ENCODE measurements around the gene TRIM17.
A peak's percentile ranks its signal among the peaks of the same experiment; 100 is the strongest.

Gene TRIM17

DNA sequence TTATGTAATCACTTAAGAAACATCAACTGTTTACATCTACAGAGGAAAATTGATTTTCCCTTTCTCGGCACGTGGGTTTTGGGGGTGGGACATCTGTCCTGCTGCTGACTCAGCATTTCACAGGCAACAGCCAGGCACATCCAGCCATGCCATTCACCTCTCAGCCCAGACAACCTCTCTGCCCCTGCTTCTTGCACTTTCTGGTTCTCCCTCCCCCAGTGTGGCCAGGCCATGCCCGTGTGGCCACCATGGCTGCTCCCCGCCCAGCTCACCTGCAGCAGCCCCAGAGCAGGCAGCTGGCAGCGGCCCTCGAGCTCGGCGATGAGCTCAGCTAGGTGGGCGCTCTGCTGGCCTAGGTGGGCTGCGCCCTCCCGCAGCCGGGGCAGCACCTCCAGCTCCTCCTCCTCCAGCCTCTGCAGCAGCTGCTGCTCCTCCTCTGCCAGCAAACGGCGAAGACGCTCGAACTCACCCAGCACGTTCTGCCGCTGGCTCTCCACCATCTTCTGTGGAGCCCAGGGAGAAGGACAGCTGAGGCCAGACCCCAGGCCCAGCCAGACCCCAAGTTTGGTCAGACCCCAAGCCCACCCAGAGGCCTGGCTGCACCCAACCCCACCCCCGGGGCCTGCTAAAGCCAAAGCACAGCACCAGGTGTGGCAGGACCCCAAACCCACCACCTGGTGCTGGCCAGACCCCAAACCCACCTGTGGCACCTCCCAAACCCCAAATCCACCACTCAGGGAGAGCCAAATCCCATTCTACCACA is 15.8 kb downstream of the TRIM17 start:
- no peak for DNase-seq

DNA sequence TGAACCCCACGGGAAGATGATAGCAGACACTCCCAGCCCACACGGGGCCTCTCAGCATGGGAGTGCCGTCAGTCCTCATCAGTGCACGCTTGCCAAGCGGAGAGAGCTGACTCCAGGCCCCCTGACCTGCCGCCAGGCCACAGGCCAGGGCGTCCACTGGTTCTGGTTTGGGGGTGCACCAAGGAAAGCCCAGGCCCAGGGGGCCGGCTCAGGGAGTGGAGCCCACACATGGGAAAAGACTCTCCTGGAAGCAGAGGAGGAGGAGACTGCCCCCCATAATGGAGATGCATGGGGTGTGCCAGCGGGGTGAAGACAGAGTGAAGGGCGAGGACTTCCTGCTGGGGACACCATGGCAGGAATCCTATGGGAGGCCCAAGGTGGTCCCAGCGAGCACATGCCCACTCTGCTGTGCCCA is 16.4 kb downstream of the TRIM17 start:
- no peak for DNase-seq

DNA sequence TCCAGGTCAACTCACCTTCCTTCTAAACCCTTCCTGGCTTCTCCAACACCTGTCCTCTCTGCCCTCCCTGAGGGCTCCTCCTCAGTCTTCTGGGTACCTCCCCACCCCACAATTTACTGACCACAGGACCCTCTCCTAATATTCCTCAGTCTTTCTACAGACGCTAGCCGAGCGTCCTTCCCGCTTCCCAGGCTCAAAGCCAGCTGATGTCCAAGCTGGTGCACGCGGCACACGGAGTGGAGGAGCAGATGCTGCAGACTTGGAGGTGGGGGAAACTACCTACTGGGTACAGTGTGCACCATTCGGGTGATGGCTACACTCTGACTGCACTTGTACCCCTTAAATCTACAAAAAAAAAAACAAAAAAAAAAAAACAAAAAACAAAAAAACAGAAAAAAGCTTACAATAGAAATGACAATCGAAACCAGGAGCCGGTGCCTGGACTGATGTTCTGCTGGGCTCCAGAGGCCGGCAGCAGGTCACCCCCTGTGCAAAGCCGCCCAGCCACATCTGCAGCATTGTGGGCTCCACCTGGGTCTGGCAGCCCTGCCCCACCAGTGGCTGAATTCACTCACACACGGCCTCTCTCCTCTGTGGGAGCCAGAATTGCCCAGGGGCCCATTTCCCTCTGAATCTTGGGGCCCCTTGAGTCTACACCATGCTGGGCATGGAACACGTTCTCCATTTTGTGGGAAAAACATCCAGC is 17.0 kb downstream of the TRIM17 start:
- DNase-seq = no peak

DNA sequence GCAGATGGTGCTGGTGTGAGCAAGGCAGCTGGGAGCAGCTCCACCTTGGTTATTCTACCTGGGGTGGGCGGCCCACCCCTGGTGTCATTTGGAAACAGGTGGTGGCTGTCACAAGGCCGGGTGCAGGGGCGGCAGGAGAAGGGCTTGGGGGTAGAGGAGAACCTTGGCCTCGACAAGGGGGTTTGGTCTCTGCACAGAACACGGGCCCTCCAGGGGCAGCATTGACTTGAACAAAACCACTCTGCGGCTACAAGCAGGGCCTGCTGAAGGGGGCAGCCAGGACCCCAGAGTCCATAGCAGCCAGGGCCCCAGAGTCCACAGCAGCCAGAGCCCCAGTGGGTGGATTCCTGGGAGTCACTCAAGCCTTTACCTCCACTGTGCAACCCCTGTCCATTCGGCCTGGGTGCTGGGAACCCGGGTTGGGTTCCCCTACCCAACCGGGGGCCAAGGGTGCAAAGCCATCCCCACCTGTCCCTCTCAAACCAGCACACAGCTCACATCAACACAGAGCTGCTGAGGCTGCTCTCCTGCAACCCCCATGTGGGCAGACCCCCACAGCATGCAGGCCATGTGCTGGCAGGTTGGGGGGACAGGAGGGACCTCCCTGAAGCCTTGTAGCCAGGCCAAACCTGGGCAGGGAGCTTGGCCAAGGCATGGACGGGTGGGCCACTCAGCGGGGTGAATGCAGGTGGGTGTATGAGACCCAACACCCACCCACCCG is 17.8 kb downstream of the TRIM17 start:
- no peak for DNase-seq

DNA sequence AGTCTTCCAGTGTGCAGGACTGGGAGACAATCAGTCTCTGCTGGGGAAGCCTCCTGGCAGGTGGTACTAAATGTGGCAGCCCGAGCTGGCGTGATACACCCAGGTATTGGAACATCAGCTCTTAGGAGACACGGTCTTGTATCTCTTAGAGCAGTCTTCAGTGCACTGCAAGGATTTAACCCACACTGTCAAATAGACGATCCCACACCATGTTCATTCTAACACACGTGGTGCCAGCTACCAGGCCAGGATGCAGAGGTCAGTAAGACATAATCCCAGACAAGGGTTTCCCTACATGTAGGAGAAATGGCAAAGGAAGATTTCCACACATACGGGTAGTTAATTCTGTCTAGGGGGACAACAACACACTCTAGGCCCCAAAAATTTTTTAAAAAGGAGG is 18.7 kb downstream of the TRIM17 start:
- DNase-seq = no peak

DNA sequence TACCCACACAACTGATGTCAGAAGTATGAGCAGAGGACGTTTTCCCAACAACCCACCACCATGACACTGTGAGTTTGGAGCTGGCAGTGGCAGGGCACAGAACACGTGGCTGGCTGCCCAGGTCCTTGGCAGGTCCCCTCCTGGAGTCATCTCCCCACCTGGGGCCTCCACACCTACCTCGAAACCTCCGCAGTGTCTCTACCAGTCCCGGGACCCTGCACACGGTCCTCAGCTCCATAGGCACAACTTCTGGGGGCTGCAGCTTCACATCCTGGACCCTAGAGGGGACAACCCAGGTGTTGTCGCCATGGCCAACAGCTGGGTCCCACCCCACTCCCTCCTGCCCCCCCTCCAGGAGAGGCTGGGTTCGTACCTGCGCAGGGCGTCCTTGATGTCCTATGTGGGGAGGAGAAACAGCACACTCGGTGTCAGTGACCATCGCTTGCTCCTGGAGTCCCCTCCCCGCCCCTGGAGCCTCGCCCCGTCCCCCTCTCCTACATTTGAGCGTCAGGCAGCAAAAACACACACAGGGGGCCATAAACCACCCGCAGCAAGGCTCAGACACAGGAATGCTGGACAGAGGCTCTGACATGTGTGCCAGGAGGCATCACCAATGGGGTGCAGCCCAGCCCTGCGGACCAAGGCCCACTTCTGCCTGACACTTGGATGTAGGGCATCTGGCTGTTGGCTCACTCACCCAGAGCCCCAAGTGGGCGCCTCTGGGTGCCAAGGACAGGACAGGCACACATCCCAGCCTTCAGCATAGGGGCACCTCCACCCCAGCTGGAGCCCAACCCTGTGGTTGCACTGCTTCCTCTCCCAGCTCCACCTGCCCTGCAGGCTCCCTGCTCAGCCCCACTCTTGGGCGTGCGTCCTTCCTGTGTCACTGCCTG is 19.6 kb downstream of the TRIM17 start:
- no peak for DNase-seq

DNA sequence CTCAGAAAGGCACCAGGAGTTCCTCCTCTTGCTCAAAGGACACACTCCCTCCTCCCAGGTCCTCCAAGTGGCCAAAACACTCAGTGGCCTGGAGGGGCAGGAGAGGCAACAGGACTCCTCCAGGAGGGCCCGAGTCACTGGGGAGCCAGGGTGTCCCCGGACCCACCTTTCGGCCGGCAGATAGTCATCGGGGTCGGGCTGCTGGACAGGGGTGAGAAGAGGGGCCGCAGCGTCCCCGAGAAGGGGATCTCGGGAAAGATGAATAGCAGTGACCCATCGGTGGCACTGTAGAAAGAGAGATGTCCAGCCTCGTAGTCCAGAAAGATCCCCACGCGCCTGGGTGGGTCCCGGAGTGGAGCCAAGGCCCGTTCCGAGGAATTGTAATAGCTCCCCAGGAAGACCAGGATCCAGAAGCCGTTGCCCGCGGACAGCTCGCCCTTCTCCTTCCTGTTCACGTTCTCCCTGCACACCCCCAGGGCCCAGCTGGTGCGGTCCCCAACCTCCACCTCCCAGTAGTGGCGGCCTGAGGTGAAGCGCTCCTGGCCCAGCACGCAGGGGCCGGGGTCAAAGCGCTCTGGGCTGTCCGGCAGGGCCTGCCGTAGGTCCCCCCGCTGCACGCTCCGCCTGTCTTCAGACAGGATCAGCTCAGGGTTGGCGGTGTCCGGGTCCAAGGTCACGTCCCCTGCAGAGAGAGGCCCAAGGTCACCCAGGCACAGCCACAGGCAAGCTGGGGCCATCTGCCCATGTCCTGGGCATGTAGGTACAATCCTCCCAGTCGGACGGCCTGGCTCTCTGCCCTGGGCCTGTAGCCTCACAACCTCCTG is 21.9 kb downstream of the TRIM17 start:
- DNase-seq = no peak

DNA sequence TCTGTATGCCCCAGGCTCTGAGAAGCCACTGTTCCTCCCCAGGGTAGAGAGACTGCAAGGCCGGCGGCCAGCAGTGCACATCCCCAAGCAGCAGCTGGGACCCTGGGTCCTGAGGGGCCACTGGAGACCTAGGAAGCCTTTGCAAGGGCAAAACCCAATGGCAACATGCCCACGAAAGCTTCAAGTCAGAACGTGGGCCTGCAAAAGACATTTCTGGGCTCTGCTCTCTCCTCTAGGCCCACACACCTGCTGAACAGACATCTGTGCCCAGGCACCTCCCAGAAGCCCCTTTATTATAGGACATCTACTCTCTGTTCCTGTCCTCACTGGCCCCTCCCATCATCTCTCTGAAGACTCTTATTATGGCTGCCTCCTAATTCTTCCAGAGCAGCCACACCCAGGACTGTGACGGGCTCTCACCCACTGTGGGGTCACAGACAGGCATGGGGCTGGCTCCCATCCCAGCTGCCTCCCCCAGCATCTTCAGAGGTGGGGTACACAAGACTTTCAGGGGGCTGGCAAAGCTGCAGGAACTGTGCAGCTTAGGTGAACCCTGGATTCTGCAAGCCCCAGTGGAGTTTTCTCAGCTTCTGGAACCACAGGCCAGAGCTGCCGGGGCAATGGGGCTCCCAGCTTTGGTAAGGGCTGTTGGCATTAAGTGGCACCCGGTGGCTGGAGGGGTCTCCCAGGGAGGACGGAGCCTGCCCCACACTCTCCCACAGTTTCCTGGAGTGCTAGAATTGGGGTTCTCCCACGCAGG is 22.7 kb downstream of the TRIM17 start:
- DNase-seq = no peak

DNA sequence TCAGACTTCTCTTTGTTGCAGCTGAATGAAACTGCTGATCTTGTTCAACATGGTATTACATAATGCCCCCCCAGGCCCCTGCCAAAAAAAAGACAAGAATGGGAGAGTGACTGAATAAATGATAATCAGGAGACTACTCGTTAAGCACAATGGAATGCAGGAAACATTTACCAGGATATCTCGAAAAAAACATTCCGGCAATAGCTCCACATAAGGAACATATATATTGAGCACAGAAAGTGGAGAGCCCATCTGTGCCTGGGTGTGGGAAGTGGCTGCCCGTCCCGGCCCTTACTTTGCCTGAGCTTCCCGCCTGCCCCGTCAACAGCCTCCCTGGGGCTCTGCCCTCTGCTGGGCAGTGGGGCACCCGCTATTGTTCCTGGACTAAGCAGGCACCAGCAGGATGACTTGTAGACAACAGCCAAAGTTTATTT is 23.4 kb downstream of the TRIM17 start:
- DNase-seq = peak; percentile 18 to 60

DNA sequence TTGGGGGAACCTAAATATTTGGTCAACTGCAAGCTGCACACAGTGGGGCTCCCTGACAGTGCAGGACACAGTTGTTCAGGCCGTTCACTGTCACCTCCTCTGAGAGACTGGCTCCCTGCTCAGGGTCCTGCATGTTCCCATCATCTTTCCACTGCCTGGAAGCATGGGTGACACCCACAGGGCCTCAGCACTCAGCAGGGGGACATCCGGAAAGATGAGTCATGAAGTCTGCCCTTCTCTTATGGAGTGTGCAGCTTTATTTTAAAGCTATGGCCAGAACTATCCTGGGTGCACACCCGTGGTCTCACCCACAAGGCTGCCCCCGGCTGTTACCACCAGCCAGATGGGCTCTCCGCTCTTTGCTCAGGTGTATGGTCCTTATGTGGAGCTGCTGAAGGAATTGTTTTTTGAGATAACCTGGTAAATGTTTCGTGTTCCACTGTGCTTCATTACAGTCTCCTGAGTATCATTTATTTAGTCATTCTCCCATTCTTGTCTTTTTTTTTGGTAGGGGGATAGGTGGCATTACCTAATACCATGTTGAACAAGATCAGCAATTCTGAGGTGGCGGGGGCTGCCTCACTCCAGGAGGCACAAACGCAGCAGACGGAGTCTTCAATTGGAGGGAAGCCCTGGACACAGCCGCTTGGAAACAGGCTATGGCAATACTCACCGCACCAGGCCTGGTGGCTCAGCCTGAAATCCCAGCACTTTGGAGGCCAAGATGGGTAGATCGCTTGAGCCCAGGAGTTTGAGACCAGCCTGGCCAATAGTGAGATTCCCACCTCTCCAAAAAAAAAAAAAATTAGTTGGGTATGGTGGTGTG is 24.3 kb downstream of the TRIM17 start:
- no peak for DNase-seq

DNA sequence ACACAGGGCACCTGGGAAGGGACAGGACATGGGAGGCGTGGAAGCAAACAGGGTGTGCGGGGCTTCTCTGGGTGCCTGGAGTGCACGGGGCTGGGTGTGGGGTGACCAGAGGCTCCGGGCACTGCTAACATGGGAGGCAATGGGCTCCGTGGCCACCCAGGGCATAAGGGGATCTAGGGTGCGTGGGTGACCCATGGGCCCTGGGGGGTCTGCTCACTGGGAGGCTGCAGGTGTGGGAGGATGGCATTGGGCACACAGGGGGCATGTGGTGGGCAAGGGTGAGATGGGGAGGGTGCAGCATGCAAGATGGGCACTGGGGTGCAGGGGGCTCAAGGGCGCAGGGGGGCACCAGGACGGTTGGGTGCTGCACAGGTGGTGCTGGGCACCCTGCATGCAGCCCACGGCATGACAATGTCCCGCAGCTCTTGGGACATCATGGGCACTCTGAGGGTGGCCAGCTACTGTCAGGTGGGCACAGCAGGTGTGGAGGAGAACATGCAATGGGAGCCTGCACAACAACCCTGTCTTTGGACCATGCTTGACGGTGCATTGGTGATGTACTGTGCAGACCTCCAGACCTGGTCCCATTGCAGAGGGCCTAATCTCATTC is 25.1 kb downstream of the TRIM17 start:
- no peak for DNase-seq

DNA sequence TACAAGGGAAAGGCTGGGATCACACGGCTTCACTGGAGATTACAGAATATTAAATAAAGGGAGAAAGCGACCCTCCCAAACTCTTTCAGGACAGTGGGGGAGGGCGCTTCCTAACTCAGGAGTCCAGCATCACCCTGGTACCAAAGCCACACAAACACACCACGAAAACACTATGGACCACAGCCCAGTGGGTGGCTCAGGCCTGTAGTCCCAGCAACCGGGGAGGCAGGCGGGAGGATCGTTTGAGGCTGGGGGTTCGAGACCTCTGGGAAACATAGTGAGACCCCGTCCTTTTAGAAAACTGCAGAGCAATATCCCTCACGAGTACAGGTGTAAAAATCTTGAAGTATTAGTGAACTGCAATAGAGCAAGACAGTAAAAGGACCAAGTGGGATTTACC is 26.0 kb downstream of the TRIM17 start:
- no peak for DNase-seq

DNA sequence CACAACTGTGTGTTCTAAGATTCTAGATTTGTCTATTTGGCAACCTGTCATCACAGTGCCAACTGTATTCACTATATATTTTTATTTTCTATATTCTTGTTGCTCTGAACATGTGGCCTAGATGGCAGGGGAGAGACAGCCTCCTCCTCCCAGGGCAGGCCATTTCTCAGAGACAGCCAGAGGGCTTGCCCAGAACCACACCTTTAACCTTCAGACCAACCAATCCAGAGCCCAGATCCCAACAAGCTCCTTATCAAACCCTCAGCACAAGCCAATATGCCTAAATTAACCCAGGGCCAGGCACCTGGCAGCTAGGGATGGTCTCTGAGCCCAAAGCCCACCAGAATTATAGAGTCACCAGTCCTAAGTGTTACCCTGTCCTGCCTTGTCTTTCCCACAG is 29.3 kb downstream of the TRIM17 start:
- DNase-seq = no peak

DNA sequence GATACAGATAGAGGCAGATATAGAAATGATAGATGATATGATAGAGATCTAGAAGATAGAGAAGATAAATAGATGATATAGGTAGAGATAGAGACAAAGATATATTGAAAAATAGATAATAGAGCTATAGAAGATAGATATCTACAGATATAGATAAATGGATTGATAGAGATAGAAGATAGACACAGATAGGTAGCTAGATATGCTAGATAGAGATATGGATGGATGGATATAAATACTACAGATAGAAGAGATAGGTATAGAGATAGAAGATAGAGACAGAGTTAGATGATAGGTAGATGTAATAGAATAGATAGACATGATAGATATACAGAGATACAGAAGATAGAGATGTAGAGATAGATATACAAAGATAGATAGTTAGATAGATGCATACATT is 31.4 kb downstream of the TRIM17 start:
- no peak for DNase-seq

DNA sequence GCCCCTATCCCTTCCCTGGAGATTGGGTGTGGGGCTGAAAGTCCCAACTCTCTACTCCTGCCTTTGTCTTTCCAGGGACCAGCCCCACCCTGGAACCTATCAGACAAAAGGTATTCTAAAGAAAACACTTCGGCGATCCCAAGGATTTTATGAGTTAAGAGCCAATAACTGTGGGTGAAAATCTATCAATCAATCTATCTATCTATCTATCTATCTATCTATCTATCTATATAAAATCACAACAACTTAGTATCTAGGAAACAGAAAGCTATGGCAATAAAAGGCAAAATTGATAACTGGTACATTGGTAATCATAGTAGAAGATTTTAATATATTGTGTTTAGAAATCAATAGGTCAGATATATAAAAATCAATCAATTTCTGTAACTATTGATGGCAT is 32.9 kb downstream of the TRIM17 start:
- DNase-seq = no peak

DNA sequence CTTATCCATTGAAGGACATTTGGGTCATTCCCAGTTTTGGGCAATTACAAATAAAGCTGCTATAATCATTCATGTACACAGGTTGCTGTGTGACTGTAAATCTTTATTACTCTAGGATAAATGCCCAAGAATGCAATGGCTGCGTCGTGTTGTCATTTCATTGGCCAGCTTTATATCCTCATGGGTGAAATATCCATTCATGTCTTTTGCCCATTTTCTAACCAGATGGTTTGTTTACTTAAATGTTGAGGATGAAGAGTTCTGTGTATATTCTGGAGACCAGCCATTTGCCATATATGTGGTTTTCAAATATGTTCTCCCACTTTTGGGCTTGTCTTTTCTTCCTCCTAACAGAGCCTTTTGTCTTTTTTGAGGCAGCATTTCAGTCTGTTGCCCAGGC is 35.3 kb downstream of the TRIM17 start:
- DNase-seq = no peak

DNA sequence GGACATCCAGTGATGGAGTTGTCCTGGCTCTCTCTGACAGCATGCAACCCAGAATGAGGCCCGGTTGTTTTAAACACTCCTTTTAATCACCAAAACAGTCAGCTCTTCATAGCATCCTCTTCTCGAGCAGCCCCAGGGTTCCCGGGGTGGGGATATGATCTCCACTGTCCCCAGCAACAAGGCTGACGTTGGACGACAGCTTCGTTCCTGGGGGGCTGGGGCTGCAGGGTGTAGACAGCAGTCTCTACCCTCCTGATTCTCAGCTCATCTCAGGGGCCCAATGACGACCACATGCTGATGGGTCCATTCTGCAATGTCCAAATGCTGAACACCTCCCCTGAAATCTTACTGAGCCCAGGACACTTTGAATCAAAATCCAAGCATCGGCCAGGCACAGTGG is 37.0 kb downstream of the TRIM17 start:
- DNase-seq = no peak

DNA sequence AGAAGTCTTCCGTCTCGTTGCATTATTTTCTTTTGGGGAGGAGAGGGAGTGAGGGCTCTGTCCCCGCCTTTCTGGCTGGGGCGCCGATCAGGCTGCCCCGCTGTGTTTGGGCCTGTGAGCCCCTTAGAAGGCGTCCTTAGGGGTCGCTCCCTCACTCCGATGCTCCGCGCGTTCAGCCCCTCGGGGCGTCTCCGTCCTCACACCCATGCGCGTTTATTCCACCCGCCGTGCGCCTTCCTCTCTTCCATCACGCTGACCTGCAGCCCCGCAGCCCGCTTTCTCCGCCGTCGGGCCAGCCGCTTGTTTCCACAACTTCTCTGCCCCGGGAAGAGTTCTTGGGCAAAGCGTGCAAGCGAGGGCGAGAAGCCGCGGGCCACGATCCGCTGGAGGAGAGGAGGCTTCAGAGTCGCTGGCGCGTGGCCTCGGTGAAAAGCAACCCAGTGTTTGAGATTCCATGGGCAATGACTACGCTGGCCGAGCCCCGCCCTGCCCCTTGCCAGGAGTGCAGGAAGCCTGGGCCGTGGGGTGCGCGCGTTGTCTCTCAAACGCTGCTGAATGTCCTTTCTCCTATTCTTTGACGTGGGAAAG is 37.7 kb downstream of the TRIM17 start:
- peak in 1 of 2 experiments; percentile 43 for DNase-seq
